GM18498 (cell line): ENCODE results near the gene CD3D.

Experiments used
- ATAC-seq: cut with Tn5 transposase; IDR thresholded peaks from one replicate; pipeline ENCODE4 v1.9.1; 2021; ENCODE audit warnings: mild to moderate bottlenecking, moderate library complexity; ENCODE audit not compliant: unreplicated experiment

Gene CD3D

GRCh38 chr11:118342503-118343161, at the start of gene CD3D:
CD3D (minus strand) TSS chr11:118342705; CDS start chr11:118342607, 98 bp downstream.
- no peak for ATAC-seq

- ATAC-seq: no peak
Observed at GRCh38 chr11:118383657-118384056, 41.2 kb upstream of the CD3D start.

- no peak for ATAC-seq
Observed at GRCh38 chr11:118382954-118383353, 40.4 kb upstream of the CD3D start.

- no peak for ATAC-seq
Observed at GRCh38 chr11:118380571-118380970, 38.1 kb upstream of the CD3D start.

GRCh38 chr11:118379497-118379896, 37.0 kb upstream of the CD3D start:
- ATAC-seq: no peak

GRCh38 chr11:118375978-118376377, 33.5 kb upstream of the CD3D start:
- no peak for ATAC-seq

GRCh38 chr11:118374729-118375128, 32.2 kb upstream of the CD3D start:
- ATAC-seq: no peak

GRCh38 chr11:118373871-118374270, 31.4 kb upstream of the CD3D start:
- no peak for ATAC-seq

GRCh38 chr11:118373263-118373662, 30.8 kb upstream of the CD3D start:
- no peak for ATAC-seq

GRCh38 chr11:118370774-118371173, 28.3 kb upstream of the CD3D start:
- ATAC-seq: no peak

- ATAC-seq: no peak
Observed at GRCh38 chr11:118366287-118366686, 23.8 kb upstream of the CD3D start.

GRCh38 chr11:118364956-118365615, 22.6 kb upstream of the CD3D start:
- ATAC-seq: no peak

GRCh38 chr11:118359295-118359958, 16.9 kb upstream of the CD3D start, which contains the start of gene UBE4A:
UBE4A (plus strand) TSS chr11:118359600; CDS start chr11:118365081, 5,481 bp downstream.
- ATAC-seq: peak; percentile 95

- ATAC-seq: no peak
Observed at GRCh38 chr11:118358071-118358470, 15.6 kb upstream of the CD3D start.

- no peak for ATAC-seq
Observed at GRCh38 chr11:118353084-118353710, 10.7 kb upstream of the CD3D start.

GRCh38 chr11:118349475-118349874, 7.0 kb upstream of the CD3D start:
- ATAC-seq: no peak

GRCh38 chr11:118343981-118344515, 1.5 kb upstream of the CD3D start, which contains the start of gene CD3G:
CD3G (plus strand) TSS chr11:118344344; CDS start chr11:118344424, 80 bp downstream.
- ATAC-seq: no peak

- no peak for ATAC-seq
Observed at GRCh38 chr11:118343248-118343647, 743 bp upstream of the CD3D start.

- ATAC-seq: no peak
Observed at GRCh38 chr11:118341815-118342489, 553 bp downstream of the CD3D start.

GRCh38 chr11:118341261-118341660, 1.2 kb downstream of the CD3D start:
- ATAC-seq: no peak

- ATAC-seq: no peak
Observed at GRCh38 chr11:118340449-118340848, 2.1 kb downstream of the CD3D start.
